ENCODE results near the gene TAF15.

The TAF15 gene

GRCh38 chr17:35872196-35872980 is 63.1 kb downstream of the TAF15 start:
- no peak for DNase-seq (ENCODE audit: low spot score)

- no peak for DNase-seq (ENCODE audit: low spot score)
These were observed 66.0 kb downstream of the TAF15 start for GRCh38 chr17:35875072-35875799.

- no peak for DNase-seq (ENCODE audit: low spot score)
These were observed 66.5 kb downstream of the TAF15 start for GRCh38 chr17:35875800-35876139.

GRCh38 chr17:35876534-35876933 is 67.2 kb downstream of the TAF15 start:
- no peak for DNase-seq (ENCODE audit: low spot score)

- DNase-seq (ENCODE audit: low spot score) = no peak
These were observed 68.2 kb downstream of the TAF15 start for GRCh38 chr17:35877345-35878029.

GRCh38 chr17:35878361-35878760 is 69.1 kb downstream of the TAF15 start:
- no peak for DNase-seq (ENCODE audit: low spot score)

GRCh38 chr17:35879773-35880654 is 70.7 kb downstream of the TAF15 start, which contains the start of gene CCL5:
TSS of gene CCL5 (minus strand) at chr17:35880360.
- DNase-seq (ENCODE audit: low spot score) = no peak

GRCh38 chr17:35889241-35889640 is 80.0 kb downstream of the TAF15 start:
- DNase-seq (ENCODE audit: low spot score) = no peak

- no peak for DNase-seq (ENCODE audit: low spot score)
These were observed 80.8 kb downstream of the TAF15 start for GRCh38 chr17:35889818-35890773.

- DNase-seq (ENCODE audit: low spot score) = no peak
These were observed 81.5 kb downstream of the TAF15 start for GRCh38 chr17:35890774-35891155.

- DNase-seq (ENCODE audit: low spot score) = no peak
These were observed 82.0 kb downstream of the TAF15 start for GRCh38 chr17:35891269-35891668.

- no peak for DNase-seq (ENCODE audit: low spot score)
These were observed 83.1 kb downstream of the TAF15 start for GRCh38 chr17:35892091-35893035.

- no peak for DNase-seq (ENCODE audit: low spot score)
These were observed 84.5 kb downstream of the TAF15 start for GRCh38 chr17:35893751-35894150.

- no peak for DNase-seq (ENCODE audit: low spot score)
These were observed 84.9 kb downstream of the TAF15 start for GRCh38 chr17:35894206-35894605.

GRCh38 chr17:35895636-35896587 is 86.6 kb downstream of the TAF15 start:
- no peak for DNase-seq (ENCODE audit: low spot score)

Data from hematopoietic multipotent progenitor cell treated with erythropoietin and hydrocortisone succinate and interleukin-3 and kit ligand, for 15 days (in vitro differentiated cells).